OCI-LY3 (cell line): ENCODE measurements around the gene CEP43.

Experiments
- H2AFZ ChIP-seq: fragments of 200-600, 300-600 bp; shearing (Covaris generic); 2 replicates; pipeline ENCODE4 v1.6.0; 2014; ENCODE audit warnings: antibody characterized with exemption, low read depth, low read length
- H3K27ac ChIP-seq: fragments of 200-600, 300-600 bp; sonication (generic); 2 replicates; pipeline ENCODE4 v1.5.1; 2014; ENCODE audit warnings: mild to moderate bottlenecking, low read length, moderate library complexity, mixed read lengths
- H3K27me3 ChIP-seq: fragments of 200-600, 300-600 bp; sonication (generic); 2 replicates; pipeline ENCODE4 v1.6.1; 2014; ENCODE audit warnings: low read depth, low read length, mixed read lengths
- H3K36me3 ChIP-seq: fragments of 200-600, 300-600 bp; sonication (generic); replicated peaks from 2 replicates; pipeline ENCODE3; 2014; ENCODE audit warnings: low read depth, low read length, mixed read lengths
- H3K4me1 ChIP-seq: fragments of 300-600, 200-600 bp; sonication (generic); 2 replicates; pipeline ENCODE4 v1.6.1; 2014; ENCODE audit warnings: low read length, mixed read lengths
- H3K4me2 ChIP-seq: fragments of 200-600, 300-600 bp; sonication (generic); 2 replicates; pipeline ENCODE4 v1.6.1; 2014; ENCODE audit warnings: low read length, mixed read lengths
- H3K4me3 ChIP-seq: fragments of 300-600, 200-600 bp; sonication (generic); 2 replicates; pipeline ENCODE4 v1.5.1; 2014; ENCODE audit warnings: antibody characterized with exemption, mild to moderate bottlenecking, low read length, moderate library complexity
- H3K79me2 ChIP-seq: fragments of 300-600, 200-600 bp; shearing (Covaris generic); 2 replicates; pipeline ENCODE4 v1.6.1; 2014; ENCODE audit warnings: mild to moderate bottlenecking, low read length, mixed read lengths
- H3K9ac ChIP-seq: fragments of 300-600, 200-600 bp; shearing (Covaris generic); 2 replicates; pipeline ENCODE4 v1.6.0; 2014; ENCODE audit warnings: mild to moderate bottlenecking, low read length, moderate library complexity
- H3K9me3 ChIP-seq: fragments of 200-600, 300-600 bp; shearing (Covaris generic); 2 replicates; pipeline ENCODE4 v1.6.1; 2014; ENCODE audit warnings: low read length, mixed read lengths; ENCODE audit not compliant: insufficient read depth
- H4K20me1 ChIP-seq: fragments of 200-600, 300-600 bp; sonication (generic); 2 replicates; pipeline ENCODE4 v1.6.1; 2016; ENCODE audit warnings: low read length, mixed read lengths; ENCODE audit not compliant: insufficient read depth
- CTCF ChIP-seq: fragments of 200-600, 300-600 bp; sonication (generic); IDR thresholded peaks from 2 replicates; pipeline ENCODE4 v1.5.1; 2014; ENCODE audit warnings: antibody characterized with exemption, low read length, low read depth
- EZH2phosphoT487 ChIP-seq: fragments of 200-600 bp; shearing (Covaris generic); IDR thresholded peaks from 2 replicates; pipeline ENCODE4 v1.6.1; 2018; ENCODE audit warnings: antibody characterized with exemption, mixed run types, low read depth

The CEP43 gene

GRCh38 chr6:166969390-166970002 lies 29.7 kb upstream of the CEP43 start:
- Histone ChIP-seq H3K9me3 (no peaks in the 10 kb centered on the region), H3K4me1 (no peaks in the 10 kb centered on the region)

DNA sequence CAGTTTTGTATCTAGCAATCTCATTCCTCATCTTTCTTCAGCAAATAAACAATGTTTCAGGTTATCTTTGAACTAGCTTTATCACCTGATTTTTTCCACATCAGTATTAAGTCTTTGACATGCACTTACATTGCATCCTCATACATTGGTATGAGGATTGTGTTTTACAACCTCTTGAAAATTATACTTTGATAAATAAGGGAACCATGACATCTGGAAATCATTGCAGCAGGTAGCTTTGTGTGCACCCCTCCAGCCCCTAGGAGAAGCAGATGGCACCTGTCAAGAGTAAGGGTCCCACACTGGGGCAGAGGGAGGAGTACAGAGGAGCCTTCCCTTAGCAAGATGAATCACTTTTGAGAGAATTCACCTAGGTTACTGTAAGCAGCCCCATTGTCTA lies 29.1 kb upstream of the CEP43 start:
- Histone ChIP-seq H3K9me3 (no peaks in the 10 kb centered on the region), H3K27ac (no peak overlapping the region), H2AFZ (no peak overlapping the region), H3K9ac (no peak overlapping the region), H4K20me1 (no peaks in the 10 kb centered on the region), H3K79me2 (no peaks in the 10 kb centered on the region), H3K4me3 (no peak overlapping the region), H3K4me2 (no peak overlapping the region), H3K36me3 (no peaks in the 10 kb centered on the region), H3K27me3 (no peaks in the 10 kb centered on the region), H3K4me1 (no peaks in the 10 kb centered on the region)
- no peak for TF ChIP-seq CTCF
- TF ChIP-seq EZH2phosphoT487 = no peak

More at GRCh38 chr6:166969390-166970002, 29.7 kb upstream of the CEP43 start:
- no peak overlapping the region for H2AFZ ChIP-seq
- TF ChIP-seq CTCF = no peak
- no peak for TF ChIP-seq EZH2phosphoT487
- H3K9ac ChIP-seq = no peak overlapping the region
- no peaks in the 10 kb centered on the region for H3K36me3 ChIP-seq
- H3K4me2 ChIP-seq = no peak overlapping the region
- no peaks in the 10 kb centered on the region for H4K20me1 ChIP-seq
- no peaks in the 10 kb centered on the region for H3K27me3 ChIP-seq
- no peak overlapping the region for H3K4me3 ChIP-seq
- H3K79me2 ChIP-seq = no peaks in the 10 kb centered on the region
- H3K27ac ChIP-seq = no peak overlapping the region

- H3K9ac ChIP-seq = no peak overlapping the region
- H4K20me1 ChIP-seq = no peaks in the 10 kb centered on the region
- no peaks in the 10 kb centered on the region for H3K79me2 ChIP-seq
- no peak overlapping the region for H3K27ac ChIP-seq
- no peaks in the 10 kb centered on the region for H3K27me3 ChIP-seq
- no peaks in the 10 kb centered on the region for H3K9me3 ChIP-seq
- no peaks in the 10 kb centered on the region for H3K4me1 ChIP-seq
- no peak overlapping the region for H2AFZ ChIP-seq
- no peak overlapping the region for H3K4me2 ChIP-seq
- H3K36me3 ChIP-seq = no peaks in the 10 kb centered on the region
- TF ChIP-seq CTCF (no peak), EZH2phosphoT487 (no peak)
- H3K4me3 ChIP-seq = no peak overlapping the region
Measured at GRCh38 chr6:166970776-166971175, 28.4 kb upstream of the CEP43 start.

- Histone ChIP-seq H3K9me3 (no peaks in the 10 kb centered on the region), H4K20me1 (no peaks in the 10 kb centered on the region), H3K27me3 (no peaks in the 10 kb centered on the region), H3K9ac (no peak overlapping the region), H3K4me3 (no peak overlapping the region), H3K4me1 (no peaks in the 10 kb centered on the region), H3K79me2 (no peaks in the 10 kb centered on the region), H3K4me2 (no peak overlapping the region), H3K36me3 (no peaks in the 10 kb centered on the region), H3K27ac (no peak overlapping the region), H2AFZ (no peak overlapping the region)
- TF ChIP-seq CTCF (no peak), EZH2phosphoT487 (no peak)
Measured at GRCh38 chr6:166971271-166971670, 27.9 kb upstream of the CEP43 start.
